ENCODE results near the gene TMEM82. TPM values are rescaled to one million over a fixed set of nuclear protein-coding genes. Genes with fewer than 3 reads are reported as not detected.

The TMEM82 gene
- total and polyA plus RNA-seq, 2 donors from 2014 or later = 2.0 to 25.4 TPM

DNA sequence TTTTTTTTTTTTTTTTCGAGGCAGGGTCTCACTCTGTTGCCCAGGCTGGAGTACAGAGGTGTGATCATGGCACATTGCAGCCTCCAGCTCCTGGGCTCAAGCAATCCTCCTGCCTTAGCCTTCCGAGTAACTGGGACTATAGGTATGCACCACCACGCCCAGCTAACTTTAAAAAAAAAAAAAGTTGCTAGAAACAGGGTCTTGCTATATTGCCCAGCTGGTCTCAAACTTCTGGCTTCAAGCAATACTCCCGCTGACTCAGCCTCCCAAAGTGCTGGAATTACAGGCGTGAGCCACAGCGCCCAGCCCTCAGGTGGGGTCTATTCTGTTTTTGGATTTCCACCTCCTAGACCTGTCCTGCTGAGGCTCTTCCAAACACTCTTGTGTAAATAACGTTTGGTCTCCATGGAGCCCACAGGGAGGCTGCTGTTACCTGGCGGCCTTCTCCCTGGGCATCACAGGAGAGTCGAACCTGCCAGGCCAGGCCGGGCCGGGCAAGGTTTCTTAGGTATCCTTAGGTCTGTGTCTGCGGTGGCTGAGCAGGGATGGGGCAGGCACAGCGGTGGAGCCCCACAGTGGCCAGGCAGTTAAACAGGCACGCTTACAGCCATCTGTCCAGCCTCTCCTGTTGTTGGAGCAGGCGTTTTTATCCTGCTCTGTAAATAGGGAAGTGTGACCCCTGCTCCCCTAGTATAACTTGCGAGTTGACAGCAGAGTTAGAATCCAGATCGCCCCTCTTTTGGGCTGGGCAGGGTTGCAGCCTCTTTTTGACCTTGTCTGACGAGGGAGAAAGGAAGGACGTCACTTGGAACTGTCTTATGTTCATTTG is 39.4 kb upstream of the TMEM82 start:
- H3K9ac ChIP-seq (ENCODE audit: low read length in 3 of 3) = peak overlapping the region in 1 of 3 donors; percentile 43
- no peaks in the 10 kb centered on the region for H3K9me3 ChIP-seq (ENCODE audit: control insufficient read depth in 2 of 3, insufficient read depth in 1 of 3, low read length in 3 of 3)
- FAIRE-seq = no peak
- no peaks in the 10 kb centered on the region for H3K27me3 ChIP-seq (ENCODE audit: control insufficient read depth, insufficient read depth, low read length)
- H3K27ac ChIP-seq (ENCODE audit: low read depth in 2 of 2, low read length in 2 of 2) = peak overlapping the region; percentile 77 to 94
- peaks cover 0 to 4% (median 0%) of the 10 kb centered on the region in 3 donors for H3K36me3 ChIP-seq (ENCODE audit: control insufficient read depth in 2 of 3, insufficient read depth in 3 of 3, low read length in 3 of 3)
- TF ChIP-seq, protein P1, sequence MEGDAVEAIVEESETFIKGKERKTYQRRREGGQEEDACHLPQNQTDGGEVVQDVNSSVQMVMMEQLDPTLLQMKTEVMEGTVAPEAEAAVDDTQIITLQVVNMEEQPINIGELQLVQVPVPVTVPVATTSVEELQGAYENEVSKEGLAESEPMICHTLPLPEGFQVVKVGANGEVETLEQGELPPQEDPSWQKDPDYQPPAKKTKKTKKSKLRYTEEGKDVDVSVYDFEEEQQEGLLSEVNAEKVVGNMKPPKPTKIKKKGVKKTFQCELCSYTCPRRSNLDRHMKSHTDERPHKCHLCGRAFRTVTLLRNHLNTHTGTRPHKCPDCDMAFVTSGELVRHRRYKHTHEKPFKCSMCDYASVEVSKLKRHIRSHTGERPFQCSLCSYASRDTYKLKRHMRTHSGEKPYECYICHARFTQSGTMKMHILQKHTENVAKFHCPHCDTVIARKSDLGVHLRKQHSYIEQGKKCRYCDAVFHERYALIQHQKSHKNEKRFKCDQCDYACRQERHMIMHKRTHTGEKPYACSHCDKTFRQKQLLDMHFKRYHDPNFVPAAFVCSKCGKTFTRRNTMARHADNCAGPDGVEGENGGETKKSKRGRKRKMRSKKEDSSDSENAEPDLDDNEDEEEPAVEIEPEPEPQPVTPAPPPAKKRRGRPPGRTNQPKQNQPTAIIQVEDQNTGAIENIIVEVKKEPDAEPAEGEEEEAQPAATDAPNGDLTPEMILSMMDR (IDR thresholded peaks at IDR 0.05; ENCODE audit: borderline replicate concordance, extremely low read depth, insufficient read depth) = no peak
- H3K4me1 ChIP-seq (ENCODE audit: control insufficient read depth in 2 of 3, insufficient read depth in 2 of 3, low read depth in 1 of 3, low read length in 3 of 3) = peaks cover 0 to 19% (median 14%) of the 10 kb centered on the region in 3 donors
- DNase-seq = no peak
- H3K4me3 ChIP-seq (ENCODE audit: low read length in 3 of 3) = peak overlapping the region in 2 of 3 donors; percentile 6 to 30
- intact Hi-C loops (cut with DNase I) = no loop called here

DNA sequence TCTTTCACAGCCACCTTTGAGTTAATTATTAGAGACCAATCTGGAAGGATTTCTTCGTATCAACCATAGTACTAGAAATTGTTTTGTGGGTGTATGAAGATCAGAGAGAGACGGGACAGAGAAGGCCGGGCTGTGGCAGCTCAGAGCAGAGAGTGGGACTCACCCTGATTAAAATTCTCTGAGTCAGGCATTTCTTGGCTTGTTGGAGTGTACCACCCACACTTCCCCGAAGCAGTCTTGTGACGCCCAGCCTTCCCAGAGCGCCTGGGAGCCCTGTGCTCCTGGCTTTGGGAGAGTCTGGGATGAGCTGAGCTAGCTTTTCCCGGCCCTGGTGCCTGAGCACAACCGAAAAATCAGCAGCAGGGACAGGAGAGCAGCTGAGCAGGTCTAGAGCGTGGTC is 38.7 kb upstream of the TMEM82 start:
- Histone ChIP-seq H3K9me3 (ENCODE audit: control insufficient read depth in 2 of 3, insufficient read depth in 1 of 3, low read length in 3 of 3) (no peaks in the 10 kb centered on the region), H3K4me1 (ENCODE audit: control insufficient read depth in 2 of 3, insufficient read depth in 2 of 3, low read depth in 1 of 3, low read length in 3 of 3) (peaks cover 0 to 19% (median 14%) of the 10 kb centered on the region in 3 donors), H3K27me3 (ENCODE audit: control insufficient read depth, insufficient read depth, low read length) (no peaks in the 10 kb centered on the region), H3K4me3 (ENCODE audit: low read length in 3 of 3) (peak overlapping the region in 2 of 3 donors; percentile 6 to 30), H3K27ac (ENCODE audit: low read depth in 2 of 2, low read length in 2 of 2) (peak overlapping the region; percentile 77 to 94), H3K36me3 (ENCODE audit: control insufficient read depth in 2 of 3, insufficient read depth in 3 of 3, low read length in 3 of 3) (peaks cover 0 to 4% (median 0%) of the 10 kb centered on the region in 3 donors), H3K9ac (ENCODE audit: low read length in 3 of 3) (peak overlapping the region in 2 of 3 donors; percentile 45 to 62)
- intact Hi-C loops (cut with DNase I) = no loop called here
- peak in 4 of 5 donors; percentile 29 to 94 (median 65) for DNase-seq
- no peak for FAIRE-seq
- TF ChIP-seq, protein P1 (IDR thresholded peaks at IDR 0.05; ENCODE audit: borderline replicate concordance, extremely low read depth, insufficient read depth) = no peak

DNA sequence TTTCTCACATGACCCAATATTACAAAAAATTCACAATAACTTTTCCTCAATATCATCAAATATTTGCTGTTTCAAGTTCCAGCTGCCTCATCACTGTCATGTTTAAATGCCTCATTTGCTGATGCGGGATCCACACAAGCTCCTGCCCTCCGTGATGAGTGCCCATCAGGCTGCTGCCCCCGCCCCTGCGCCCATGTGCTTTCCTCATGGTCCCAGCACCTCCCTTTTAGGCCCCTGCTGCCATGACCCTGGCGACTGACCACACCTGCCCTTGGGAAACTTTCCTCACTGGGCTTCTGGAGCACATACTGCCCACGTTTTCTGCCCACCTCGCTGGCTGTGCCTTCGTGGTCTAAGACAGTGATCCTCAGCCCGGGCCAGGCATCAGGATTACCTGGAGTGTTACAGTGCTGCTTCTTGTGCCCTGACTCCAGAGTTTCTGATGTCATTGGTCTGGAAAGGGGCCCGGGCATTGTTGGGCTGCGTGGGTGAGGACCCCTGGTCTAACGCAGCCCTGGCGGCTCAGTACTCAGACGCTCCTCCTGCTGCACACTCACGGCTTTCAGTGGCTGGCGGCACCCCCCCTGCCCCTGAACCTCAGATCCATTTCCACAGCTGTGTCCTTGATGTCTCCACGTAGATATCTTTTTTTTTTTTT is 37.6 kb upstream of the TMEM82 start:
- Histone ChIP-seq H3K9ac (ENCODE audit: low read length in 3 of 3) (peak overlapping the region in 1 of 3 donors; percentile 33), H3K27ac (ENCODE audit: low read depth in 2 of 2, low read length in 2 of 2) (peak overlapping the region; percentile 77 to 94), H3K4me3 (ENCODE audit: low read length in 3 of 3) (no peak overlapping the region), H3K9me3 (ENCODE audit: control insufficient read depth in 2 of 3, insufficient read depth in 1 of 3, low read length in 3 of 3) (no peaks in the 10 kb centered on the region), H3K4me1 (ENCODE audit: control insufficient read depth in 2 of 3, insufficient read depth in 2 of 3, low read depth in 1 of 3, low read length in 3 of 3) (peaks cover 0 to 19% (median 14%) of the 10 kb centered on the region in 3 donors), H3K27me3 (ENCODE audit: control insufficient read depth, insufficient read depth, low read length) (no peaks in the 10 kb centered on the region), H3K36me3 (ENCODE audit: control insufficient read depth in 2 of 3, insufficient read depth in 3 of 3, low read length in 3 of 3) (peaks cover 0 to 4% (median 0%) of the 10 kb centered on the region in 3 donors)
- intact Hi-C loops (cut with DNase I) = no loop called here
- DNase-seq = no peak
- FAIRE-seq = no peak
- TF ChIP-seq, protein P1 (IDR thresholded peaks at IDR 0.05; ENCODE audit: borderline replicate concordance, extremely low read depth, insufficient read depth) = no peak
